H9 (cell line): ENCODE measurements around the gene LEPROT. TPM values are rescaled to one million over a fixed set of nuclear protein-coding genes. Genes with fewer than 3 reads are reported as not detected.

ENCODE experiments used
- DNase-seq: peaks from one replicate; pipeline ENCODE4 v3.0.0-alpha.2; 2017
- H2AFZ ChIP-seq: one replicate; pipeline ENCODE4 v1.6.1; 2013; ENCODE audit warnings: mild to moderate bottlenecking, low read length, control low read depth, moderate library complexity
- H2AK5ac ChIP-seq: 2 replicates; pipeline ENCODE4 v1.6.1; 2013; ENCODE audit warnings: low read length, control low read depth, mixed read lengths; ENCODE audit not compliant: insufficient read length
- H2BK120ac ChIP-seq: one replicate; pipeline ENCODE4 v1.6.1; 2013; ENCODE audit warnings: low read depth, mild to moderate bottlenecking, low read length, control low read depth, inconsistent platforms; ENCODE audit not compliant: poor library complexity, severe bottlenecking
- H2BK12ac ChIP-seq: 2 replicates; pipeline ENCODE4 v1.6.1; 2013; ENCODE audit warnings: low read length, control low read depth, mixed read lengths, low read depth; ENCODE audit not compliant: insufficient read length
- H2BK15ac ChIP-seq: 2 replicates; pipeline ENCODE4 v1.6.1; 2013; ENCODE audit warnings: low read depth, low read length, control low read depth
- H2BK20ac ChIP-seq: one replicate; pipeline ENCODE4 v1.6.1; 2013; ENCODE audit warnings: low read depth, mild to moderate bottlenecking, low read length, control low read depth, inconsistent platforms; ENCODE audit not compliant: poor library complexity, severe bottlenecking
- H2BK5ac ChIP-seq: 2 replicates; pipeline ENCODE4 v1.6.1; 2013; ENCODE audit warnings: low read length, control low read depth, mixed read lengths; ENCODE audit not compliant: insufficient read length
- H3K14ac ChIP-seq: 2 replicates; pipeline ENCODE4 v1.6.1; 2013; ENCODE audit warnings: low read length, control low read depth; ENCODE audit not compliant: insufficient read depth
- H3K18ac ChIP-seq: 2 replicates; pipeline ENCODE4 v1.6.1; 2013; ENCODE audit warnings: low read depth, mild to moderate bottlenecking, mixed read lengths, low read length, control low read depth; ENCODE audit not compliant: insufficient read length
- H3K23ac ChIP-seq: 2 replicates; pipeline ENCODE4 v1.6.1; 2013; ENCODE audit warnings: low read length, control low read depth, mixed read lengths, low read depth; ENCODE audit not compliant: insufficient read length
- H3K23me2 ChIP-seq: 2 replicates; pipeline ENCODE4 v1.6.1; 2013; ENCODE audit warnings: low read depth, mild to moderate bottlenecking, mixed read lengths, low read length, control low read depth; ENCODE audit not compliant: insufficient read length, poor library complexity, severe bottlenecking
- H3K27ac ChIP-seq: 2 replicates; pipeline ENCODE4 v1.5.1; 2013; ENCODE audit warnings: low read length, control low read depth, mixed read lengths, low read depth; ENCODE audit not compliant: insufficient read length
- H3K27me3 ChIP-seq: 2 replicates; pipeline ENCODE4 v1.6.1; 2013; ENCODE audit warnings: low read length, control low read depth, inconsistent platforms; ENCODE audit not compliant: insufficient read depth
- H3K4ac ChIP-seq: 2 replicates; pipeline ENCODE4 v1.6.1; 2013; ENCODE audit warnings: low read depth, mild to moderate bottlenecking, control low read depth, inconsistent platforms, low read length, moderate library complexity
- H3K4me1 ChIP-seq: 2 replicates; pipeline ENCODE4 v1.6.1; 2013; ENCODE audit warnings: low read length, control low read depth, inconsistent platforms; ENCODE audit not compliant: insufficient read depth
- H3K4me2 ChIP-seq: 2 replicates; pipeline ENCODE4 v1.6.1; 2013; ENCODE audit warnings: low read length, control low read depth, mixed read lengths; ENCODE audit not compliant: insufficient read length, insufficient read depth
- H3K56ac ChIP-seq: 2 replicates; pipeline ENCODE4 v1.6.1; 2013; ENCODE audit warnings: low read depth, mild to moderate bottlenecking, mixed read lengths, low read length, control low read depth; ENCODE audit not compliant: insufficient read length
- H3K79me1 ChIP-seq: 2 replicates; pipeline ENCODE4 v1.6.1; 2013; ENCODE audit warnings: low read depth, mild to moderate bottlenecking, moderate library complexity, low read length, control low read depth, inconsistent platforms; ENCODE audit not compliant: insufficient read depth, poor library complexity, severe bottlenecking
- H3K79me2 ChIP-seq: 2 replicates; pipeline ENCODE4 v1.6.1; 2013; ENCODE audit warnings: low read length, control low read depth, inconsistent platforms; ENCODE audit not compliant: insufficient read depth
- H3K9ac ChIP-seq: 2 replicates; pipeline ENCODE4 v1.6.1; 2013; ENCODE audit warnings: low read length, control low read depth, mixed read lengths; ENCODE audit not compliant: insufficient read length; ENCODE audit errors: extremely low read depth
- H3K9me3 ChIP-seq: one replicate; pipeline ENCODE4 v1.6.1; 2013; ENCODE audit warnings: low read depth, low read length, inconsistent platforms; ENCODE audit not compliant: control insufficient read depth
- H3T11ph ChIP-seq: one replicate; pipeline ENCODE4 v1.6.1; 2013; ENCODE audit warnings: mild to moderate bottlenecking, low read length, control low read depth, inconsistent platforms
- H4K20me1 ChIP-seq: one replicate; pipeline ENCODE4 v1.6.1; 2013; ENCODE audit not compliant: control insufficient read depth, insufficient read length, insufficient read depth
- H4K5ac ChIP-seq: 2 replicates; pipeline ENCODE4 v1.6.1; 2013; ENCODE audit warnings: low read depth, mild to moderate bottlenecking, mixed read lengths, low read length, control low read depth; ENCODE audit not compliant: insufficient read length
- H4K8ac ChIP-seq: replicated peaks from 2 replicates; pipeline ENCODE4 v1.6.1; 2013; ENCODE audit warnings: low read length, control low read depth, mixed read lengths, low read depth; ENCODE audit not compliant: insufficient read length
- H4K91ac ChIP-seq: 2 replicates; pipeline ENCODE4 v1.6.1; 2013; ENCODE audit warnings: low read depth, mild to moderate bottlenecking, moderate library complexity, mixed read lengths, low read length, control low read depth; ENCODE audit not compliant: insufficient read length
- H3K27ac Mint-ChIP-seq, 3 experiments: 2 replicates in 2 of 3; 3 replicates in 1 of 3; pipeline ENCODE4 v1.8.0; 2020 to 2021; ENCODE audit warnings: mixed read lengths in 3 of 3, mild to moderate bottlenecking in 1 of 3, moderate library complexity in 1 of 3
- H3K27me3 Mint-ChIP-seq: 2 replicates; pipeline ENCODE4 v1.8.0; 2021; ENCODE audit warnings: low read depth, mild to moderate bottlenecking, moderate library complexity, mixed read lengths
- H3K36me3 Mint-ChIP-seq, 3 experiments: 2 replicates in 2 of 3; 3 replicates in 1 of 3; pipeline ENCODE4 v1.8.0; 2020 to 2021; ENCODE audit warnings: low read depth in 3 of 3, mixed read lengths in 3 of 3; ENCODE audit not compliant: insufficient read depth in 1 of 3
- H3K4me1 Mint-ChIP-seq, 2 experiments: 2 replicates each; pipeline ENCODE4 v1.8.0; 2020; ENCODE audit warnings: mixed read lengths in 2 of 2
- H3K4me3 Mint-ChIP-seq, 2 experiments: 2 replicates in 1 of 2; 3 replicates in 1 of 2; pipeline ENCODE4 v1.8.0; 2020 to 2021; ENCODE audit warnings: mild to moderate bottlenecking in 2 of 2, mixed read lengths in 2 of 2, moderate library complexity in 1 of 2
- H3K9me3 Mint-ChIP-seq, 2 experiments: 2 replicates in 1 of 2; 3 replicates in 1 of 2; pipeline ENCODE4 v1.8.0; 2020; ENCODE audit warnings: mild to moderate bottlenecking in 2 of 2, mixed read lengths in 2 of 2, moderate library complexity in 1 of 2
- CTCF ChIP-seq: fragments of 200-600 bp; sonication (generic); conservative IDR thresholded peaks from 3 replicates; pipeline ENCODE4 v1.8.0; 2021; ENCODE audit warnings: antibody characterized with exemption, mild to moderate bottlenecking
- WGBS: extraction: QIAGEN DNeasy Blood & Tissue Kit; methylation state at CpG from one replicate; pipeline ENCODE4 v1.1.7; 2013; ENCODE audit warnings: missing lambda C conversion rate, low lambda C conversion rate, mixed read lengths; ENCODE audit not compliant: insufficient read length; ENCODE audit errors: extremely low coverage; 5-methylcytosine and 5-hydroxymethylcytosine counted together
- total RNA-seq: library from RNA; stranded (reverse); gene quantifications from 2 replicates; pipeline ENCODE4 v1.2.1, GENCODE V29; 2021

The LEPROT gene
- total RNA-seq, 1 experiment from 2014 or later, result 32.6 TPM

GRCh38 chr1:65407877-65408276 is 12.6 kb upstream of the LEPROT start:
- Histone ChIP-seq H3K14ac (no peak overlapping the region), H4K5ac (no peak overlapping the region), H2BK120ac (no peak overlapping the region), H3K9me3 (no peaks in the 10 kb centered on the region), H3K9ac (no peak overlapping the region), H3K79me2 (no peaks in the 10 kb centered on the region), H2BK20ac (no peak overlapping the region), H3T11ph (no peak overlapping the region), H4K20me1 (no peaks in the 10 kb centered on the region), H4K8ac (no peak overlapping the region), H3K4me1 (peaks cover 3% of the 10 kb centered on the region; the same call in 1 of the 2 replicates), H2BK5ac (no peak overlapping the region), H2BK15ac (no peak overlapping the region), H3K18ac (no peak overlapping the region), H3K4ac (no peak overlapping the region), H2AK5ac (no peak overlapping the region), H3K27me3 (no peaks in the 10 kb centered on the region), H2BK12ac (no peak overlapping the region), H2AFZ (no peak overlapping the region), H3K27ac (no peak overlapping the region), H3K79me1 (no peaks in the 10 kb centered on the region), H3K4me2 (no peak overlapping the region), H3K23ac (no peak overlapping the region), H4K91ac (no peak overlapping the region), H3K56ac (no peak overlapping the region), H3K23me2 (no peaks in the 10 kb centered on the region)
- TF ChIP-seq CTCF, result no peak
- no peaks in the 10 kb centered on the region for H3K36me3 Mint-ChIP-seq
- no peak for DNase-seq
- no peaks in the 10 kb centered on the region for H3K27me3 Mint-ChIP-seq
- H3K27ac Mint-ChIP-seq, result no peak overlapping the region
- WGBS, result no CpG with 5 or more reads among the region's 2 CpGs
- H3K4me3 Mint-ChIP-seq, result no peak overlapping the region
- H3K9me3 Mint-ChIP-seq, result no peaks in the 10 kb centered on the region
- peaks cover 7 to 18% of the 10 kb centered on the region in 2 experiments for H3K4me1 Mint-ChIP-seq
